ENCODE data around the gene YIF1A. TPM values are rescaled to one million over a fixed set of nuclear protein-coding genes. Genes with fewer than 3 reads are reported as not detected.

Gene YIF1A
- total RNA-seq, 4 donors from 2014 or later: 60.6 to 99.7 (median 72.3) TPM

DNA sequence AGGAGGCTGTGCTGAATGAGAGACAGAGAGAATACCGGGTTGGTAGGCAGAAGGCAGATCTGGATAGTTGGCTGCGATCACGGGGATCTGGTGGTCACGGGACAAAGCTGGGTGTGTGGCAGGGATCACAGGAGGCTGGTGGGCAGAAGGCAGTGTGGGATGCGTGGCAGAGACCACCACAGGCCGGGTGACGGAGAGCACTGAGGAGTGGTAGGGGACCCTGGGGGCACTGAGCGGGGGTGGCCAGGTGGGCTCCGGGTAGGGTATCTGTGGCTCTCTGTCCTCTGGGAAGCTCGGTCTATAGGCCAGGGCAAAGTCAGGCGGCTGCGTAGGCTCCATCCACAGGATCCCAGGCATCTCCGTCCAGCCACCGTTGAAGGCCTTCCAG is 26.5 kb upstream of the YIF1A start:
- Histone ChIP-seq H3K9me3 (no peaks in the 10 kb centered on the region), H3K4me1 (peaks cover 18 to 47% (median 32%) of the 10 kb centered on the region in 4 donors), H3K27me3 (no peaks in the 10 kb centered on the region), H3K4me3 (peak overlapping the region in 3 of 4 donors; percentile 25 to 42 (median 39)), H3K36me3 (no peaks in the 10 kb centered on the region), H3K27ac (peak overlapping the region; percentile 79 to 95 (median 88))
- TF ChIP-seq POLR2AphosphoS5 (IDR thresholded peaks at IDR 0.05): no peak
- TF ChIP-seq, protein P1, sequence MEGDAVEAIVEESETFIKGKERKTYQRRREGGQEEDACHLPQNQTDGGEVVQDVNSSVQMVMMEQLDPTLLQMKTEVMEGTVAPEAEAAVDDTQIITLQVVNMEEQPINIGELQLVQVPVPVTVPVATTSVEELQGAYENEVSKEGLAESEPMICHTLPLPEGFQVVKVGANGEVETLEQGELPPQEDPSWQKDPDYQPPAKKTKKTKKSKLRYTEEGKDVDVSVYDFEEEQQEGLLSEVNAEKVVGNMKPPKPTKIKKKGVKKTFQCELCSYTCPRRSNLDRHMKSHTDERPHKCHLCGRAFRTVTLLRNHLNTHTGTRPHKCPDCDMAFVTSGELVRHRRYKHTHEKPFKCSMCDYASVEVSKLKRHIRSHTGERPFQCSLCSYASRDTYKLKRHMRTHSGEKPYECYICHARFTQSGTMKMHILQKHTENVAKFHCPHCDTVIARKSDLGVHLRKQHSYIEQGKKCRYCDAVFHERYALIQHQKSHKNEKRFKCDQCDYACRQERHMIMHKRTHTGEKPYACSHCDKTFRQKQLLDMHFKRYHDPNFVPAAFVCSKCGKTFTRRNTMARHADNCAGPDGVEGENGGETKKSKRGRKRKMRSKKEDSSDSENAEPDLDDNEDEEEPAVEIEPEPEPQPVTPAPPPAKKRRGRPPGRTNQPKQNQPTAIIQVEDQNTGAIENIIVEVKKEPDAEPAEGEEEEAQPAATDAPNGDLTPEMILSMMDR (IDR thresholded peaks at IDR 0.05): no peak
- no peak for TF ChIP-seq EP300 (IDR thresholded peaks at IDR 0.05; ENCODE audit: low read depth)
- TF ChIP-seq POLR2A (IDR thresholded peaks at IDR 0.05): no peak
- WGBS, 2 donors (ENCODE audit: low coverage in 1 of 2): 84% methylated on average over 10 to 14 of the region's 14 CpGs
- DNase-seq: no peak
- in situ Hi-C loops (cut with MboI; ENCODE audit: low pct_ligation_motif_present in 1 of 4, low pct_unique_long_range_greater_than_20kb in 1 of 4, low sequenced_read_pairs in 3 of 4): no loop called here
- intact Hi-C loops (cut with DNase I; ENCODE audit: low total_unique reads): no loop called here

DNA sequence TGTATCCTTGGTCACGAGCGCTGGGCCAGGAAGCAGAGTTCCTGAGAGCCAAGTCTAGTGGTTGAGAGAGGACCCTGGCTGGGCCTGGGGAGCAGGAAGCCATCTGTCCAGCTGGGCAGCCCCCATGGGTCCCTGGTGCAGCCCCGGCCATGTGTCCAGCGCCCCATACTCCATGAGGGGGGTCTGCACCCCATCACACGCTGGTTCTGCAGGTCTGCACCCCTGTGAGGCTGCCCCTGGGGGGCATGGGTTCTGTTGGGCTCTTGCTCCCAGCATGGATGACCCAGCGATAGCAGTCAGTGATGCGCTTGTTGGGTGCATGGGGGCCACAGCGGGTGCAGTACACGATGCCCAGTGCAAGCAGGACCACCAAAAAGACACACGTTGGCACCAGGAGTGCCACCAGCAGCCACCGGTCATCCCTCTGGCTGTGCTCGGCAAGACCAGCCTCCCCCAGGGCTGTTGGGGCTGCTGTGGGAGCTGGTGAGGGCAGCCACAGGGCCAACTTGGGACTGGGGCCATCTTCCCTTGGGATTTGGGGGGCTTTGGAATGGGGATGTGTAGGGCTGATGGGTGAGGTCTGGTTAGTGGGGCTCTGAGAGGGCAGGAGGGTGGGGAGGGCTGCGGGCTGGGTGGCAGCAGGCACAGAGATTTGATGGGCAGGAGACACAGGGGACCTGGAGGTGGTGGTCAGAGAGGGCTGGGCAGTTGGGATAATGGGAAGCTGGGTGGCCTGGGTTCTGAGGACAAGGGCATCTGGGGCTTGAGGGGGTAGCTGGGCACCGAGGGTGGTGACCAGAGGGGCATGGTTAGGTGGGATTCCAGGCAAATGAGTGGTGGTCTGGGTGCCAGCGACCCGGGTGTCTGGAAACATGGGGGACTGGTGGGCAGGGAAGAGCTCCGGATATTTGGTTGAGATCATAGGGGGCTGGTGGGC is 25.9 kb upstream of the YIF1A start:
- no peaks in the 10 kb centered on the region for H3K36me3 ChIP-seq
- in situ Hi-C loops (cut with MboI; ENCODE audit: low pct_ligation_motif_present in 1 of 4, low pct_unique_long_range_greater_than_20kb in 1 of 4, low sequenced_read_pairs in 3 of 4) (no loop called here), intact Hi-C loops (cut with DNase I; ENCODE audit: low total_unique reads) (no loop called here)
- no peaks in the 10 kb centered on the region for H3K27me3 ChIP-seq
- peaks cover 18 to 47% (median 32%) of the 10 kb centered on the region in 4 donors for H3K4me1 ChIP-seq
- H3K4me3 ChIP-seq: peak overlapping the region in 1 of 4 donors; percentile 42
- peak overlapping the region; percentile 91 to 95 (median 94) for H3K27ac ChIP-seq
- TF ChIP-seq POLR2A (IDR thresholded peaks at IDR 0.05) (no peak), EP300 (IDR thresholded peaks at IDR 0.05; ENCODE audit: low read depth) (no peak), POLR2AphosphoS5 (IDR thresholded peaks at IDR 0.05) (no peak)
- TF ChIP-seq, protein P1 (IDR thresholded peaks at IDR 0.05): no peak
- 82% methylated on average over 15 of the region's 17 CpGs; no CpG with 5 or more reads in 1 of the 2 donors for WGBS, 2 donors (ENCODE audit: low coverage in 1 of 2)
- no peak for DNase-seq
- H3K9me3 ChIP-seq: no peaks in the 10 kb centered on the region

DNA sequence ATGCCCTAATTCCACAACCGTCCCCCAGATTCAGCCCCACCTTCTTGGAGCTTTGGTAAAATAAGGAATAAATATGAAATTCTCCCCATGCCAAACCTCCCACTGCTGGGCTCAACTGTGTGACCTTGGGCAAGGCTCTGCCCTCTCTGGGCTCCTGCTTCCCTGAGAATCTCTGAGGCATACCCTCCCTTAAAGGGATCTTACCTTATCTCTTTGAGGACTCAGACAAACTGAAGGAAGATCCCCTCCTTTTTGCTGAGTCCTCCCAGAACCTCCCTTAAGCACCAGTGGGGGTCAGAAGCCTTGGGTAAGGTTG is 25.2 kb upstream of the YIF1A start:
- in situ Hi-C loops (cut with MboI; ENCODE audit: low pct_ligation_motif_present in 1 of 4, low pct_unique_long_range_greater_than_20kb in 1 of 4, low sequenced_read_pairs in 3 of 4) (no loop called here), intact Hi-C loops (cut with DNase I; ENCODE audit: low total_unique reads) (no loop called here)
- TF ChIP-seq, protein P1 (IDR thresholded peaks at IDR 0.05): no peak
- TF ChIP-seq POLR2A (IDR thresholded peaks at IDR 0.05) (no peak), POLR2AphosphoS5 (IDR thresholded peaks at IDR 0.05) (no peak), EP300 (IDR thresholded peaks at IDR 0.05; ENCODE audit: low read depth) (no peak)
- no peaks in the 10 kb centered on the region for H3K27me3 ChIP-seq
- no peaks in the 10 kb centered on the region for H3K36me3 ChIP-seq
- no peak for DNase-seq
- no peaks in the 10 kb centered on the region for H3K9me3 ChIP-seq
- peaks cover 18 to 47% (median 32%) of the 10 kb centered on the region in 4 donors for H3K4me1 ChIP-seq
- H3K4me3 ChIP-seq: no peak overlapping the region
- peak overlapping the region; percentile 91 to 95 (median 94) for H3K27ac ChIP-seq
- WGBS, 2 donors (ENCODE audit: low coverage in 1 of 2): 56% methylated on average over 1 of the region's 1 CpG; no CpG with 5 or more reads in 1 of the 2 donors

DNA sequence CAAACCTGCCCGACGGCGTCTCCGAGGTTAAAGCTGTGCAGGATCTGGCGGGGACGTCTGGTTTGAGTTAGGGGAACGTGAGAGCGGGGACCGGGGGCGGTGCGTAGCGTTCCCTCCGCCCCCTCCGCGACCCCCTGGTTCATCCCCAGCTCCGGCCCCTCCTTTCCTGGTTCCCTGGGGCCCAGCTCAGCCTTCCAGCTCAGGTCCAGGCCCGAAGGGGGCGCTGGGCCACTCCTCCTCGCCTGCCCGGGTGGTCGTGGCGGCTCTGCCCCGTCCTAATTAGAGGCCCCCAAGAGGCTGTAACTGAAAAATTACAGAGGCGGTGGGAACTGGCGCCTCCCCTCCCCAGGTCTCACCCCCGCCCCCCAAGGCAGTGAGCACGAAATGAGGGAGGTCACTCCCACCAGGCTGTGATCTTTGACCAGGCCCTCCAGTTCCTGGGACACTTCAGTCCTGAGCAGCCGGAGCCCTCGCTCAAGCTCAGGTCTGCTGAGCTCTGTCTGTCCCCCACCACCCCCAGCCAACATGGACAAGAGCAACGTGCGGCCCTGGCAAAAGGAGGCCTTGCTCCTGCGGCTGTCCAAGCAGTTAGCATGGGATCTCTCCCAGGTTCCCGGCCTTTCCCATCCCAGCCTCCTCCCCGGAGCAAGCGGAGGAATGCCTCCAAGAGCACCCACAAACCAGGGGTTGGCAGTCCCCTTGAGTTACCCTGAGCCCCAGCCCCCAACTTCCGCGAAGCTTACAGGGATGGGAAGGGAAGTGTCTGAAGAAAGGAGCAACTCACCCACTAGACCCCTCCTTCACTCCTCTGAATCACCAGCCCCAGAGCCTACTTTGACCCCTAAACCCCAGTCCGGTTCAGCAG is 24.6 kb upstream of the YIF1A start:
- in situ Hi-C loops (cut with MboI; ENCODE audit: low pct_ligation_motif_present in 1 of 4, low pct_unique_long_range_greater_than_20kb in 1 of 4, low sequenced_read_pairs in 3 of 4): no loop called here
- Histone ChIP-seq H3K27me3 (no peaks in the 10 kb centered on the region), H3K36me3 (no peaks in the 10 kb centered on the region), H3K9me3 (no peaks in the 10 kb centered on the region), H3K27ac (peak overlapping the region; percentile 91 to 95 (median 94)), H3K4me3 (peak overlapping the region in 3 of 4 donors; percentile 16 to 63 (median 30)), H3K4me1 (peaks cover 16 to 44% (median 31%) of the 10 kb centered on the region in 4 donors)
- intact Hi-C loops (cut with DNase I; ENCODE audit: low total_unique reads): no loop called here
- 52% methylated on average over 30 of the region's 38 CpGs; no CpG with 5 or more reads in 1 of the 2 donors for WGBS, 2 donors (ENCODE audit: low coverage in 1 of 2)
- no peak for DNase-seq
- no peak for TF ChIP-seq POLR2AphosphoS5 (IDR thresholded peaks at IDR 0.05)
- no peak for TF ChIP-seq POLR2A (IDR thresholded peaks at IDR 0.05)
- TF ChIP-seq, protein P1 (IDR thresholded peaks at IDR 0.05): no peak
- no peak for TF ChIP-seq EP300 (IDR thresholded peaks at IDR 0.05; ENCODE audit: low read depth)

All from transverse colon (tissue), 4 donors.